Hepatocyte (in vitro differentiated cells): ENCODE results near the gene KRTAP17-1. TPM values are rescaled to one million over a fixed set of nuclear protein-coding genes. Genes with fewer than 3 reads are reported as not detected.

Source experiments
- DNase-seq: peaks from one replicate; pipeline ENCODE4 v3.0.0-alpha.2; 2016; ENCODE audit warnings: low spot score
- H2AFZ ChIP-seq: fragments of 200-600 bp; sonication (generic); 2 replicates; pipeline ENCODE4 v1.6.0; 2016; ENCODE audit warnings: antibody characterized with exemption, mild to moderate bottlenecking
- H3K27ac ChIP-seq: fragments of 200-600 bp; sonication (generic); 2 replicates; pipeline ENCODE4 v1.5.1; 2016; ENCODE audit warnings: mild to moderate bottlenecking
- H3K27me3 ChIP-seq: fragments of 200-600 bp; sonication (generic); 2 replicates; pipeline ENCODE4 v1.6.1; 2016
- H3K36me3 ChIP-seq: fragments of 200-600 bp; sonication (generic); replicated peaks from 2 replicates; pipeline ENCODE4 v1.5.1; 2016; ENCODE audit warnings: low read depth; ENCODE audit not compliant: insufficient read depth
- H3K4me1 ChIP-seq: fragments of 200-600 bp; sonication (generic); 2 replicates; pipeline ENCODE4 v1.5.1; 2016; ENCODE audit warnings: mild to moderate bottlenecking, moderate library complexity; ENCODE audit not compliant: insufficient read depth
- H3K4me2 ChIP-seq: fragments of 200-600 bp; sonication (generic); 2 replicates; pipeline ENCODE4 v1.6.0; 2016
- H3K4me3 ChIP-seq: fragments of 200-600 bp; sonication (generic); 2 replicates; pipeline ENCODE4 v1.5.1; 2016; ENCODE audit warnings: mild to moderate bottlenecking
- H3K79me2 ChIP-seq: fragments of 200-600 bp; sonication (generic); 2 replicates; pipeline ENCODE4 v1.6.0; 2017; ENCODE audit warnings: mild to moderate bottlenecking
- H3K9me2 ChIP-seq: fragments of 200-600 bp; sonication (generic); replicated peaks from 2 replicates; pipeline ENCODE4 v1.6.0; 2017; ENCODE audit warnings: mild to moderate bottlenecking; ENCODE audit not compliant: insufficient read depth
- H3K9me3 ChIP-seq: fragments of 200-600 bp; sonication (generic); 2 replicates; pipeline ENCODE4 v1.5.1; 2016; ENCODE audit warnings: low read depth, mild to moderate bottlenecking
- H4K20me1 ChIP-seq: fragments of 200-600 bp; sonication (generic); 2 replicates; pipeline ENCODE4 v1.6.0; 2016; ENCODE audit warnings: mild to moderate bottlenecking; ENCODE audit not compliant: insufficient read depth, poor library complexity, severe bottlenecking
- EZH2 ChIP-seq: fragments of 200-600 bp; sonication (generic); IDR thresholded peaks from 2 replicates; pipeline ENCODE4 v1.6.1; 2016; ENCODE audit warnings: antibody characterized with exemption, mild to moderate bottlenecking, borderline replicate concordance
- EZH2phosphoT487 ChIP-seq: fragments of 200-600 bp; sonication (generic); IDR thresholded peaks from one replicate; pipeline ENCODE4 v1.6.1; 2018; ENCODE audit warnings: antibody characterized with exemption, mild to moderate bottlenecking, low read depth, moderate library complexity; ENCODE audit not compliant: unreplicated experiment, severe bottlenecking
- WGBS: methylation state at CpG from one replicate; pipeline ENCODE4 v1.1.6; 2016; ENCODE audit warnings: low lambda C conversion rate; ENCODE audit errors: missing lambda C conversion rate; 5-methylcytosine and 5-hydroxymethylcytosine counted together
- polyA plus RNA-seq: library from polyadenylated mRNA; unstranded; fragments of >200 nt; fragmentation: Nextera tagmentation; extraction: Ambion mirVana; gene quantifications from 2 replicates; pipeline ENCODE4 v1.2.1, GENCODE V29; 2016
- total RNA-seq: library from RNA; depleted of rRNA; stranded (reverse); fragments of >200 nt; gene quantifications from 2 replicates; pipeline ENCODE4 v1.2.3, GENCODE V29; 2014
- TF ChIP-seq, protein P1 (sequence below): fragments of 200-600 bp; sonication (generic); IDR thresholded peaks from 2 replicates; pipeline ENCODE4 v1.5.1; 2016; ENCODE audit warnings: antibody characterized with exemption, mild to moderate bottlenecking; ENCODE audit not compliant: poor library complexity

KRTAP17-1 gene
- total and polyA plus RNA-seq, 2 experiments from 2014 or later: 0.33 TPM; not detected in 1

- H3K4me2 ChIP-seq: no peak overlapping the region
- H3K9me2 ChIP-seq: no peaks in the 10 kb centered on the region
- H3K36me3 ChIP-seq: no peaks in the 10 kb centered on the region
- TF ChIP-seq EZH2: no peak
- TF ChIP-seq EZH2phosphoT487: no peak
- TF ChIP-seq, protein P1, sequence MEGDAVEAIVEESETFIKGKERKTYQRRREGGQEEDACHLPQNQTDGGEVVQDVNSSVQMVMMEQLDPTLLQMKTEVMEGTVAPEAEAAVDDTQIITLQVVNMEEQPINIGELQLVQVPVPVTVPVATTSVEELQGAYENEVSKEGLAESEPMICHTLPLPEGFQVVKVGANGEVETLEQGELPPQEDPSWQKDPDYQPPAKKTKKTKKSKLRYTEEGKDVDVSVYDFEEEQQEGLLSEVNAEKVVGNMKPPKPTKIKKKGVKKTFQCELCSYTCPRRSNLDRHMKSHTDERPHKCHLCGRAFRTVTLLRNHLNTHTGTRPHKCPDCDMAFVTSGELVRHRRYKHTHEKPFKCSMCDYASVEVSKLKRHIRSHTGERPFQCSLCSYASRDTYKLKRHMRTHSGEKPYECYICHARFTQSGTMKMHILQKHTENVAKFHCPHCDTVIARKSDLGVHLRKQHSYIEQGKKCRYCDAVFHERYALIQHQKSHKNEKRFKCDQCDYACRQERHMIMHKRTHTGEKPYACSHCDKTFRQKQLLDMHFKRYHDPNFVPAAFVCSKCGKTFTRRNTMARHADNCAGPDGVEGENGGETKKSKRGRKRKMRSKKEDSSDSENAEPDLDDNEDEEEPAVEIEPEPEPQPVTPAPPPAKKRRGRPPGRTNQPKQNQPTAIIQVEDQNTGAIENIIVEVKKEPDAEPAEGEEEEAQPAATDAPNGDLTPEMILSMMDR: no peak
- WGBS: 90% methylated on average over 19 of the region's 20 CpGs
- DNase-seq: no peak
- H3K27ac ChIP-seq: no peak overlapping the region
- no peaks in the 10 kb centered on the region for H3K4me1 ChIP-seq
- no peaks in the 10 kb centered on the region for H3K27me3 ChIP-seq
- no peaks in the 10 kb centered on the region for H3K9me3 ChIP-seq
- H4K20me1 ChIP-seq: no peaks in the 10 kb centered on the region
- H2AFZ ChIP-seq: no peak overlapping the region
- H3K4me3 ChIP-seq: no peak overlapping the region
- no peaks in the 10 kb centered on the region for H3K79me2 ChIP-seq
These were observed 16.9 kb downstream of the KRTAP17-1 start for GRCh38 chr17:41298458-41299135.

DNA sequence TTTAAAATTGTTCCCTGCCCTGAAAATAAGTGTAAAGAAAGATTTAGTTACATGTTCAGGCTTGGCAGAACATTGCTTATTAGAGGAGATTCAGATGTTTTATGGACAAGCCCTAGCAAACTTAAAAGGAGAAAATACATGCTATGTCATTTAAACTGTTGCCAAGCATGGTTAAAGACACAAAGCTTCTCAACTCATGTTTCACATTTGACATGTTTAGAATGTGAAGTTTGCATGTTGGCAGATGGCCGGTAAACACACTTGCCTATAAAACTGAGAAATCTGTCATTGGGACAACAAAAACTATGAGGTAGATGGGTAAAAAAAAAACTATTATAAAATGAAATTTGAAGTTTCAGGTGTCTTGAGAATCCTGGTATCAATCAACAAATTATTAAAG lies 18.7 kb downstream of the KRTAP17-1 start:
- H3K79me2 ChIP-seq: no peaks in the 10 kb centered on the region
- H3K9me2 ChIP-seq: no peaks in the 10 kb centered on the region
- peak; percentile 12 for DNase-seq
- H3K27me3 ChIP-seq: no peaks in the 10 kb centered on the region
- H3K4me3 ChIP-seq: no peak overlapping the region
- 66% methylated on average over 1 of the region's 1 CpG for WGBS
- no peaks in the 10 kb centered on the region for H3K36me3 ChIP-seq
- H3K27ac ChIP-seq: no peak overlapping the region
- H3K4me1 ChIP-seq: no peaks in the 10 kb centered on the region
- no peaks in the 10 kb centered on the region for H3K9me3 ChIP-seq
- H2AFZ ChIP-seq: no peak overlapping the region
- TF ChIP-seq EZH2phosphoT487: peak; percentile 63
- TF ChIP-seq, protein P1: no peak
- no peaks in the 10 kb centered on the region for H4K20me1 ChIP-seq
- no peak overlapping the region for H3K4me2 ChIP-seq

- H3K9me3 ChIP-seq: no peaks in the 10 kb centered on the region
- no peaks in the 10 kb centered on the region for H4K20me1 ChIP-seq
- no peak overlapping the region for H3K4me3 ChIP-seq
- H3K4me2 ChIP-seq: no peak overlapping the region
- H3K9me2 ChIP-seq: no peaks in the 10 kb centered on the region
- no peak for DNase-seq
- WGBS: 90% methylated on average over 1 of the region's 1 CpG
- H3K4me1 ChIP-seq: no peaks in the 10 kb centered on the region
- no peaks in the 10 kb centered on the region for H3K27me3 ChIP-seq
- no peak overlapping the region for H2AFZ ChIP-seq
- H3K79me2 ChIP-seq: no peaks in the 10 kb centered on the region
- TF ChIP-seq EZH2: no peak
- TF ChIP-seq, protein P1: no peak
- no peak for TF ChIP-seq EZH2phosphoT487
- no peak overlapping the region for H3K27ac ChIP-seq
- H3K36me3 ChIP-seq: no peaks in the 10 kb centered on the region
These were observed 21.5 kb downstream of the KRTAP17-1 start for GRCh38 chr17:41294016-41294415.
